WERI-Rb-1 (cell line): ENCODE results near the gene TASOR.

ENCODE experiments used
- DNase-seq: peaks from one replicate; pipeline ENCODE4 v3.0.0-alpha.2; 2020
- H3K27ac ChIP-seq: fragments of 250-450 bp; sonication (Bioruptor Pico); 2 replicates; pipeline ENCODE4 v1.5.1; 2020; ENCODE audit warnings: mild to moderate bottlenecking, moderate library complexity
- H3K27me3 ChIP-seq: fragments of 250-450 bp; sonication (Bioruptor Pico); 2 replicates; pipeline ENCODE4 v1.5.1; 2021; ENCODE audit warnings: mild to moderate bottlenecking, low read depth, moderate library complexity; ENCODE audit not compliant: insufficient read depth, severe bottlenecking
- H3K36me3 ChIP-seq: fragments of 250-450 bp; sonication (Bioruptor Pico); 2 replicates; pipeline ENCODE4 v1.5.1; 2020; ENCODE audit warnings: mild to moderate bottlenecking, moderate library complexity
- H3K4me3 ChIP-seq: 2 replicates; pipeline ENCODE4 v1.5.1; 2011; ENCODE audit warnings: low read depth, mild to moderate bottlenecking, control low read depth, low read length
- H3K9me3 ChIP-seq: fragments of 250-450 bp; sonication (Bioruptor Pico); 2 replicates; pipeline ENCODE4 v1.5.1; 2021; ENCODE audit warnings: mild to moderate bottlenecking, moderate library complexity; ENCODE audit not compliant: severe bottlenecking
- CTCF ChIP-seq: IDR thresholded peaks from 2 replicates; pipeline ENCODE4 v1.5.1; 2011; ENCODE audit warnings: low read depth, mild to moderate bottlenecking, control low read depth, inconsistent platforms, low read length

TASOR gene

GRCh38 chr3:56654460-56654859 is 28.6 kb downstream of the TASOR start:
- H3K36me3 ChIP-seq: peaks cover 51% of the 10 kb centered on the region
- no peak for DNase-seq
- no peaks in the 10 kb centered on the region for H3K27me3 ChIP-seq
- H3K4me3 ChIP-seq: no peak overlapping the region
- TF ChIP-seq CTCF: no peak
- H3K9me3 ChIP-seq: no peaks in the 10 kb centered on the region
- H3K27ac ChIP-seq: no peak overlapping the region

GRCh38 chr3:56645407-56645806 is 37.7 kb downstream of the TASOR start:
- TF ChIP-seq CTCF: no peak
- no peaks in the 10 kb centered on the region for H3K9me3 ChIP-seq
- no peak overlapping the region for H3K4me3 ChIP-seq
- no peaks in the 10 kb centered on the region for H3K27me3 ChIP-seq
- H3K36me3 ChIP-seq: peaks cover 59% of the 10 kb centered on the region
- no peak overlapping the region for H3K27ac ChIP-seq
- no peak for DNase-seq

GRCh38 chr3:56633602-56634535 is 49.2 kb downstream of the TASOR start:
- DNase-seq: no peak
- no peaks in the 10 kb centered on the region for H3K27me3 ChIP-seq
- no peak for TF ChIP-seq CTCF
- H3K4me3 ChIP-seq: no peak overlapping the region
- H3K9me3 ChIP-seq: no peaks in the 10 kb centered on the region
- H3K36me3 ChIP-seq: peaks cover 40% of the 10 kb centered on the region
- no peak overlapping the region for H3K27ac ChIP-seq
